Measurements from ENCODE around the gene MDP1.
A peak's percentile ranks its signal among the peaks of the same experiment; 100 is the strongest.
"Not testable (repeated sequence)": the region's sequence is repeated elsewhere in the genome, so short reads cannot be mapped to it uniquely, and the experiment has no call there.

The MDP1 gene

GRCh38 chr14:24202538-24202937, 13.3 kb downstream of the MDP1 start:
- DNase-seq (ENCODE audit: low read depth in 2 of 2, low spot score in 1 of 2): not testable (repeated sequence)

- no peak for DNase-seq (ENCODE audit: low read depth in 2 of 2, low spot score in 1 of 2)
These were observed 16.9 kb downstream of the MDP1 start for GRCh38 chr14:24198814-24199524.

- DNase-seq (ENCODE audit: low read depth in 2 of 2, low spot score in 1 of 2): no peak
These were observed 18.8 kb downstream of the MDP1 start for GRCh38 chr14:24197056-24197450.

GRCh38 chr14:24196071-24197055, 19.5 kb downstream of the MDP1 start:
- DNase-seq (ENCODE audit: low read depth in 2 of 2, low spot score in 1 of 2): no peak

- peak; percentile 69 to 79 for DNase-seq (ENCODE audit: low read depth in 2 of 2, low spot score in 1 of 2)
These were observed 20.4 kb downstream of the MDP1 start, which contains the start of gene TM9SF1 for GRCh38 chr14:24195186-24196070. Gene TM9SF1 (minus strand): TSS chr14:24195441. CDS start chr14:24195019, 422 bp downstream.

- DNase-seq (ENCODE audit: low read depth in 2 of 2, low spot score in 1 of 2): no peak
These were observed 21.0 kb downstream of the MDP1 start for GRCh38 chr14:24194873-24195185.

GRCh38 chr14:24194186-24194872, 21.5 kb downstream of the MDP1 start:
- no peak for DNase-seq (ENCODE audit: low read depth in 2 of 2, low spot score in 1 of 2)

GRCh38 chr14:24192933-24193332, 22.9 kb downstream of the MDP1 start:
- DNase-seq (ENCODE audit: low read depth in 2 of 2, low spot score in 1 of 2): no peak

GRCh38 chr14:24190416-24190815, 25.4 kb downstream of the MDP1 start:
- DNase-seq (ENCODE audit: low read depth in 2 of 2, low spot score in 1 of 2): no peak

- DNase-seq (ENCODE audit: low read depth in 2 of 2, low spot score in 1 of 2): no peak
These were observed 26.4 kb downstream of the MDP1 start for GRCh38 chr14:24189460-24189859.

GRCh38 chr14:24189059-24189375, 26.8 kb downstream of the MDP1 start:
- DNase-seq (ENCODE audit: low read depth in 2 of 2, low spot score in 1 of 2): no peak

GRCh38 chr14:24188251-24189058, 27.4 kb downstream of the MDP1 start, which contains the start of gene IPO4:
Gene IPO4 (minus strand): TSS chr14:24188816. CDS start chr14:24188787, 29 bp downstream.
- DNase-seq (ENCODE audit: low read depth in 2 of 2, low spot score in 1 of 2): peak; percentile 89 to 92

GRCh38 chr14:24187539-24187915, 28.3 kb downstream of the MDP1 start:
- DNase-seq (ENCODE audit: low read depth in 2 of 2, low spot score in 1 of 2): no peak

GRCh38 chr14:24186831-24187538, 28.9 kb downstream of the MDP1 start:
- no peak for DNase-seq (ENCODE audit: low read depth in 2 of 2, low spot score in 1 of 2)

- no peak for DNase-seq (ENCODE audit: low read depth in 2 of 2, low spot score in 1 of 2)
These were observed 30.1 kb downstream of the MDP1 start for GRCh38 chr14:24185741-24186140.

GRCh38 chr14:24185026-24185425, 30.8 kb downstream of the MDP1 start:
- DNase-seq (ENCODE audit: low read depth in 2 of 2, low spot score in 1 of 2): no peak

GRCh38 chr14:24184104-24184970, 31.5 kb downstream of the MDP1 start:
- DNase-seq (ENCODE audit: low read depth in 2 of 2, low spot score in 1 of 2): no peak

GRCh38 chr14:24183014-24183481, 32.8 kb downstream of the MDP1 start:
- no peak for DNase-seq (ENCODE audit: low read depth in 2 of 2, low spot score in 1 of 2)

All from stimulated activated CD8-positive, alpha-beta memory T cell treated with anti-CD3 and anti-CD28 coated beads, Interleukin-4, amount 100 ng/mL, for 4 hours (primary cell).